Fibroblast of villous mesenchyme (primary cell): ENCODE data around the gene PLXNA4. TPM values are rescaled to one million over a fixed set of nuclear protein-coding genes. Genes with fewer than 3 reads are reported as not detected.

Source experiments
- DNase-seq: peaks from one replicate; pipeline ENCODE4 v3.0.0-alpha.2; 2010; ENCODE audit warnings: low read depth
- H3K4me3 ChIP-seq: 2 replicates; pipeline ENCODE4 v1.5.1; 2011; ENCODE audit warnings: low read depth, mild to moderate bottlenecking, low read length
- CTCF ChIP-seq: IDR thresholded peaks from 2 replicates; pipeline ENCODE4 v1.5.1; 2012; ENCODE audit warnings: low read depth, mild to moderate bottlenecking, low read length; ENCODE audit not compliant: insufficient read depth
- total RNA-seq: library from RNA; depleted of rRNA; stranded (reverse); fragments of >200 nt; gene quantifications from 2 replicates; pipeline ENCODE4 v1.2.3, GENCODE V29; 2012

Gene PLXNA4
- total RNA-seq, 1 donor = not detected

GRCh38 chr7:132410385-132410784 lies 165.9 kb downstream of the PLXNA4 start:
- no peak for DNase-seq
- TF ChIP-seq CTCF = no peak
- no peak overlapping the region for H3K4me3 ChIP-seq

- no peak overlapping the region for H3K4me3 ChIP-seq
- TF ChIP-seq CTCF = no peak
- no peak for DNase-seq
These were observed 168.5 kb downstream of the PLXNA4 start for GRCh38 chr7:132407764-132408163.

- TF ChIP-seq CTCF = no peak
- no peak for DNase-seq
- H3K4me3 ChIP-seq = no peak overlapping the region
These were observed 170.2 kb downstream of the PLXNA4 start for GRCh38 chr7:132406039-132406438.

- no peak for TF ChIP-seq CTCF
- no peak for DNase-seq
These were observed 172.0 kb downstream of the PLXNA4 start for GRCh38 chr7:132404261-132404660.

GRCh38 chr7:132403465-132404110 lies 172.7 kb downstream of the PLXNA4 start:
- no peak for TF ChIP-seq CTCF
- no peak overlapping the region for H3K4me3 ChIP-seq
- DNase-seq = no peak

More at GRCh38 chr7:132404261-132404660, 172.0 kb downstream of the PLXNA4 start:
- H3K4me3 ChIP-seq = no peak overlapping the region

- DNase-seq = peak; percentile 11
- H3K4me3 ChIP-seq = no peak overlapping the region
- TF ChIP-seq CTCF = no peak
These were observed 173.5 kb downstream of the PLXNA4 start for GRCh38 chr7:132402751-132403245.

- no peak overlapping the region for H3K4me3 ChIP-seq
- DNase-seq = no peak
- no peak for TF ChIP-seq CTCF
These were observed 174.2 kb downstream of the PLXNA4 start for GRCh38 chr7:132402096-132402495.
